HG03432 (cell line): Measurements from ENCODE around the gene ENG.
"Not testable (repeated sequence)": the region's sequence is repeated elsewhere in the genome, so short reads cannot be mapped to it uniquely, and the experiment has no call there.

Source experiments
- ATAC-seq: cut with Tn5 transposase; IDR thresholded peaks from one replicate; pipeline ENCODE4 v1.9.1; 2021; ENCODE audit warnings: mild to moderate bottlenecking, moderate library complexity; ENCODE audit not compliant: unreplicated experiment

Gene ENG

DNA sequence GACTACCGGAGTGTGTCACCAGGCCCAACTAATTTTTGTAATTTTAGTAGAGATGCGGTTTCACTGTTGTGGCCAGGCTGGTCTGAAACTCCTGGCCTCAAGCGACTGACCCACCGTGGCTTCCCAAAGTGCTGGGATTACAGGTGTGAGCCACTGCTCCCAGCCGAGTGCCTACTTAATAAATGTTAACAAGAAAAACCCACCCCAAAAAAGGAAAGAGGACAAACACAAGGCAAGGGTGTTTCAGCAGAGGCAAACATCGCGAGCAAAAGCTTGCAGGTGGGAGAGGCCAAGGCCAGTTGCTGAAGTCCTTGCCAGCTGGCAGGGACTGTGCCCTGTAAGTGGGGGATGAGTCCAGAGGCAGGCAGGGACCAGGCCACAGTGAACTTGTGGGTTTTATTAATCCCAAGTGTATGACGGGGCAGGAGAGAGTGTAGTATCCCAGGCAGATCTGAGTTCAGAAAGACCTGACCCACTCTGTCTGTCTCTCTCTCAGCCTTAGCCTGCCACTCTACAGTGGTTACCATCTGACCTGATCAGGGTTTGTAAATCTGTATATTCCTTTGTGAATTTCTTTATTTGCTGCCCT is 58.1 kb downstream of the ENG start:
- ATAC-seq = no peak

DNA sequence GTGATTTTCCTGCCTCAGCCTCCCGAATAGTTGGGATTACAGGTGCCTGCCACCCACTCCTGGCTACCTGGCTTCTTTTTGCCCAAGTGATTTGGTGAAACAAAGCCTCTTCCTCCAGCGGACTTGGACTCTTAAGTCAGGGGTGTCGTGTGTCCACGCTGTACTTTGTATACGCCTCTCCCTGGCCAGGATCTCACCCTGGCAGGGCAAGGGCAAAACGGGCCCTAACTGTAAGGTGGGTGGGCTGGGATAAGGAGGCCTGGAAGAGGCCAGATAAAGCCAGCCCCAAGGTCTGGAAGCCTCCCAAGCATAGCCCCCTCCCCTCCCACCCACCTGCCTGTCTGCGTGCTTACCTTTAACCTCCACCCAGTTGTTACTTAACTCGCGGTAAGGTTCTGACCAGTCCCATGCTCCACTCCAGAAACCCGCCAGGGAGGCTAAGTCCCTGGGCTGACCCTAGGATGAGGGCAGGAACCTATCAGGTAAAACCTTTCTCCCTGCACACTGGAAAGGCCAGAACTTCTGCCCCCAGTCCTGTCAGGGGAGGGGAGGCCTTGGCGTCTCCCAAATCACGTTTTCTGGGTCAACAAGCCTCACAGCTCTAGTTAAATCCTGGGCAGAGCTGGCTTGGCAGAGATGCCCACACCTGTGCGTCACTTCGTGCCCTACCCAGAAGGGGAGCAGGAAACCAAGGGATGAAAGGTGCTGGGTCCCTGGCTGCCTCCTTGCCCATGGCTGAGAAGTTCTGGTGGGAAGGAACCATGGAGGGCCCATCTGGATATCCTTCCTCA is 60.3 kb downstream of the ENG start:
- no peak for ATAC-seq

DNA sequence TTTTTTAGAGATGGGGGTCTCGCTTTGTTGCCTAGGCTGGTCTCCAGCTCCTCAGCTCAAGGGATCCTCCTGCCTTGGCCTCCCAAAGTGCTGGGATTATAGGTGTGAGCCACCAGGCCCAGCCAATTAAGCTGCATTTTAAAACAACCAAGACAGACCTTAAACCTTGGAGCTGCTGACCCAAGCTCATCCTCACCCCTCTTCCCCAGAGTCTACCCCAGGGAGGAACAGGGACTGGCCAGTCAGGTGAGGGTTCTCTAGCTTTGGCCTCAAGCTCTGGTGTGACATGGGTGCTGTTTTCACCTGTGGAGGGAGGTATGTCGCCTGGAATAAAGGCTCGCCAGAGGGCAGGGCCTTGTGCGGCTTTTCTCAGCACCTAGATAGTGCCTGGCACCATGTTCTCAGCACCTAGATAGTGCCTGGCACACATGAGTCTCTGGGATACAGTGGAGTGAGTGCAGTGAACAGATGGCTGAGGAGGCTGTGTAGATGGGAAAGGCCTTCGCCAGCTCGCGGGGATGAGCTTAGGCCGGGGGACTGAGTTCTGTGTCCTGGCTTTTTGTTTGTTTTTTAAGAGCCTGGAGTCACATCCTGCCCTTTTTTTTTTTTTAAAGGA is 61.3 kb downstream of the ENG start:
- ATAC-seq = no peak

DNA sequence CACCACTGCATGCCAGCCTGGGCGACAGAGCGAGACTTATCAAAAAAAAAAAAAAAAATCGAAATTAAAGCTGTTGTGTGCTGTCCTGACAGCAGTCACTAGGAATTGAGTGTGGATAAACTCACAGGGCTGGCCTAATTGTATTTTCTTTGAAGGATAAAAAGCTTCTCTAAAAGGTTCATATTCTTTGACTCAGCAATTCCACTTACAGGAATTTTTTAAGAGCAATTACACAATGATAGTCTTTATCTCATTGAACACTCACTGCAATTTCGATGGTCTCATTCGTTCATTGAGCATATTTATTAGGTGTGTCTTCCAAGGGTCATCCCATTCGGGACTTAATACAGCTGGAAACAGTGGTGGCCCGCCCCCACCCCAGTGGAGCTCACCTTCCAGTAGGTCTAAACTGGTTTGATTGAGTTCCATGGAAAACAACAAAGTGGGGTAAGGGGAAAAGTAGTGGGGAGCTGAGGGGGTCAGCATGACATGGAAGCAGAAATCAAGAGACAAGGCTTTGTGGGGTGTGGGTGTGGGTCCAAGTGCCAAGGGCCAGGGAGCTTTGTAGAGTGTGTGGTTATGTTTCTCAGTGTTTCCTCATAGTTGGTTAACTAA is 61.9 kb downstream of the ENG start:
- ATAC-seq = no peak

DNA sequence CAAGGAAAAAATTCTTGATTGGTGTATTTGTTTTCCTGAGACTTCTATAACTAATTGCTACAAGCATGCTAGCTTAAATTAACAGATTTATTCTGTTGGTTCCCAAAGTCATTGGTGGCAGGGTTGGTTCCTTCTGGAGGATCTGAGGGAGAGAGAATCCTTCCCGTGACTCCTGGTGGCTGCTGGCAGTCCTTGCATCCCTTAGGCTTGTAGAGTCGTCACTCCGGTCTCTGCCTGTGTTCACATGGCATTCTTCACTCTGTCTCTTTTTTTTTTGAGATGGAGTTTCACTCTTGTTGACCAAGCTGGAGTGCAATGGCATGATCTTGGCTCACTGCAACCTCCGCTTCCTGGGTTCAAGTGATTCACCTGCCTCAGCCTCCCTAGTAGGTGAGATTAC is 63.4 kb downstream of the ENG start:
- no peak for ATAC-seq

DNA sequence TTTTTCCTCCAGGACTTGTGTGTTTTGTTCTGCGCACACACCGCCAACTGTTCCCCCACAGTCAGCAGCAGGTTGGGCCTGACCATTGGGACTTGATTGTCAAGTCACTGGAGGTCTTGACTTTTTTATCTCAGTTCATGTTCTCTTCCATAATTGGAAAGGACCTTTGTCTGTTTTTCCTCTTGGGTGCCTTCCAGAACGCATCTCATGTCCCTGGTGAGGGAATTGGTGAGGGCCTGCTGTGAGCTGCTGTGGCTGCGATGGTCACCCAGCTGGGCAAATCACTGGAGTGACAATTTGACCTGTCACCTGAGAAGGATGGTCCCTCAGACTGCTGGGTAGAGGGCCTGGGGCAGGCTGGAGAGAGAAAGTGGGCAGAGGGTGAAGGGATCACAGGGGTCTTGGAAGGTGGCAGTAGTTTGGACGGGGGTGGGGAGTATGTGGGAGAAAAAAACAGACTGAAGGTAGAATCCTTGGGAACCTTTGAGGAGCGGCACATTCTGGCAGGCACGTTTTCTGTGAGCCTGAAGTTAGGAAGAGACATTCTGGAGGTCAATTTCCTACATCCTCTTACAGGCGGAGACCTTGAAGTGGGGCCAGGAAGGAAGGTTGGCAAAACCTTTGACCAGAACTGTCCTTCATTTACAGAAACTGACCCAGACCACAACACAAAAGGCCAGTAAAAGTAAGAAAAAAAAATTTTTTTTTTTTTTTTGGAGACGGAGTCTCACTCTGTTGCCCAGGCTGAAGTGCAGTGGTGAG is 64.2 kb downstream of the ENG start:
- no peak for ATAC-seq

DNA sequence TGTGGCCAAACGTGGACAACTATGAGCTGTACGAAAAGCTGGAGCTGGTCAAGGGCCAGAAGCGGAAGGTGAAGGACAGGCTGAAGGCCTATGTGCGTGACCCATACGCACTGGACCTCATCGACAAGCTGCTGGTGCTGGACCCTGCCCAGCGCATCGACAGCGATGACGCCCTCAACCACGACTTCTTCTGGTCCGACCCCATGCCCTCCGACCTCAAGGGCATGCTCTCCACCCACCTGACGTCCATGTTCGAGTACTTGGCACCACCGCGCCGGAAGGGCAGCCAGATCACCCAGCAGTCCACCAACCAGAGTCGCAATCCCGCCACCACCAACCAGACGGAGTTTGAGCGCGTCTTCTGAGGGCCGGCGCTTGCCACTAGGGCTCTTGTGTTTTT is 65.3 kb downstream of the ENG start:
- ATAC-seq = no peak

DNA sequence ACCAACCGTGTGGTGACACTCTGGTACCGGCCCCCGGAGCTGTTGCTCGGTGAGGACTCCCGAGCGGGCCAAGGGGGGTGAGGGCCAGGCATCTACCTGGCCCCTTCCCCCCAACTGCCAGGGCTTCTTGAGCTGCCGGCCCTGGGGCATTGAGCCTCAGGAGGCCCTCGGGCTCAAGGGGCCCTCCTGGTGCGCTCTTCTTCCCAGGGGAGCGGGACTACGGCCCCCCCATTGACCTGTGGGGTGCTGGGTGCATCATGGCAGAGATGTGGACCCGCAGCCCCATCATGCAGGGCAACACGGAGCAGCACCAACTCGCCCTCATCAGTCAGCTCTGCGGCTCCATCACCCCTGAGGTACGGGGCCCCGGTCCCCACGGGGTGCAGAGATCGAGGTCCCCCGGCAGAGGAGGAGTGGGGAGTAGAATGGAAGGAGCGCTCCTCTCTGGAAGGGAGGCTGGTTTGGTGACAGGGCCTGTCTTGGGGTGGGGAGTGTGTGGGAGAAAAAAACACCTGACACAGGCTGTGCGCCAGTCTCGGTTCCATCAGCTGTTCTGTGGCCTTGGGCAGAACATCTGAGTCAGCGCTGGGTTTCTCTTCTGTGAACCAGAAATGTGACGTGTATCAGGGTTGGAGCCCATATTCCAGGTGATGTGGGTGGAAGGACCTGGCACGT is 66.0 kb downstream of the ENG start:
- no peak for ATAC-seq

DNA sequence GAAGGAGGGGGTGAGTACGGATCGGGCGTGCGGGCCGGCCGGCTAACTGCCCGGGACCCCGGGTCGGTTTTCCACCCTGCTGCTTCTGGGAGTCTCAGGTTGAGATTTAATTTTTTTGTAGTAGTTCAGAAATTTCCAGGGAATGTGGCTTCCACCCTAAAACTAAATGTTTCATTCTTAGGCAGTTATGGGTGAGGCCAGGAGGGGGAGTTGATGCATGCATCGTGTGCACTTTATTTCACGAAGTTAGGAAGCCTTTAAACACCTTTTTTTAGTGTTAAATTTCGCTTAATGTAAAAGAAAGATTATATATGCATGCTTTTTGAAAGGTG is 67.7 kb downstream of the ENG start:
- no peak for ATAC-seq

DNA sequence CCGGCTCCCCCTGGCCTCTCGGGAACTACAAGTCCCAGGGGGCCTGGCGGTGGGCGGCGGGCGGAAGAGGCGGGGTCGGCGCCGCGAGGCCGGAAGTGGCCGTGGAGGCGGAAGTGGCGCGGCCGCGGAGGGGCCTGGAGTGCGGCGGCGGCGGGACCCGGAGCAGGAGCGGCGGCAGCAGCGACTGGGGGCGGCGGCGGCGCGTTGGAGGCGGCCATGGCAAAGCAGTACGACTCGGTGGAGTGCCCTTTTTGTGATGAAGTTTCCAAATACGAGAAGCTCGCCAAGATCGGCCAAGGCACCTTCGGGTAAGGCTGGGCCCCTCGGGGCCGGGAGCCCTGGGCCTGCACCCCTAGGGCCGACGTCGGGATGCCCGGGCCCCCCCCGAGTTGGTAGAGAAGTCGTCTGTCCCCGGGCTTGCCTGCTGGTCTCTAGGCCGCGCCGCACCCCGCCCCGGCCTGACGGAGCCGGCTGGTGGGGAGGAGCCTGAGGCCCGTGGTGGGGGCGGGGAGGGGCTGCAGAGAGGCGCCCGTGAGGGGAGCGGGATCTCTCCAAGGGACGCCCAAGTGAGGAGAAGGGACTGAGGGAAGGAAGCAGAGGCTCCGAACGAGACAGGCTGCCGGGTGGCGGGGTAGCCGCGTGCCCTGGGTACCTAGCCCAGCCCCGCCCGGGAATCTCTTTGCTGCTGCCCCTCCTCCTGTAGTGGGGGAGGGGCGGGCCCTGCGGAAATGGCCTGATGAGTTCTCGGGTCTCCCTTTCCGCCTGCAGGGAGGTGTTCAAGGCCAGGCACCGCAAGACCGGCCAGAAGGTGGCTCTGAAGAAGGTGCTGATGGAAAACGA is 68.3 kb downstream of the ENG start, which contains the start of gene CDK9:
TSS of gene CDK9 (plus strand) at position 102 of the 840 bp plus-strand sequence. CDS start at position 217, 115 bp downstream.
- peak; percentile 69 for ATAC-seq

DNA sequence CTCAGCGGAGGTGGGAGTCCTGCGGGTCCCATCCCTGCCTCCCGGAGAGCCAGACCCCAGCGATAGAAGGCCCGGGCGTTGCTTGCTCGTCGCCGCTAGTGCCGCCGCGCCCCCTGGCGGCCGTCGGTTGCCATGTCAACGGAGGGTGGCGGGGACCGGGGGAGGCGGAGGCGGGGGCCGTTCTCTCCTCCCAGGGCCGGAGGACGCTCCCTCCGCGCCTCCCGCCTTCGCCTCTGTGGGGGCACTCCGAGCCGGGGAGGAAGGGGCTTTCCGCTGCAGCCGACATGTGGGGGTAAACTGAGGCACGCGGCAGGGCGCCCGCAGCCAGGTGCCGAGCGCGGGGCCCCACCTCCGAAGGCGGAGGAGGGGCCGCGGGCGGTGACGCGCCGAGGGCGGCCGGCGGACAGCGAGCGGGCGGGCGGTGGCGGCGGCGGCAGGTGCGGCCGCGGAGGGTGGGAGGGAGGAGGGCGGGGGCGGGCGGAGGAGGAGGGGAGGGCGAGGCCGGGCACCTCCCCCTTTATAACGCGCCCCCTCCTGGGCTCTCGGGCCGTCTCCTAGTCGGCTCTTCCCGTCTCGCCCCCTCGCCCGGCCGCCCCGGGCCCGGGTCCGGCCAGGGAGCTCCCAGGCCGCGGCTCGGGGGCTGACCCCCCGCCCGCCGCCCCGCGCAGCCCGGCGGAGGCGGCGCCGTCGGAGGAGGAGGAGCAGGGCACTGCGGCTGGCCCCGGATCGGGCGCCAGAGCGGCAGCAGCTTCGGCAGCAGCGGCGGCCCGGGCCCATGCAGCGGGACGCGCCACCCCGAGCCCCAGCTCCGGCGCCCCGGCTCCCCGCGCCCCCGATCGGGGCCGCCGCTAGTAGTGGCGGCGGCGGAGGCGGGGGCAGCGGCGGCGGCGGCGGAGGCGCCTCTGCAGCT is 69.2 kb downstream of the ENG start:
- peak; percentile 52 for ATAC-seq

DNA sequence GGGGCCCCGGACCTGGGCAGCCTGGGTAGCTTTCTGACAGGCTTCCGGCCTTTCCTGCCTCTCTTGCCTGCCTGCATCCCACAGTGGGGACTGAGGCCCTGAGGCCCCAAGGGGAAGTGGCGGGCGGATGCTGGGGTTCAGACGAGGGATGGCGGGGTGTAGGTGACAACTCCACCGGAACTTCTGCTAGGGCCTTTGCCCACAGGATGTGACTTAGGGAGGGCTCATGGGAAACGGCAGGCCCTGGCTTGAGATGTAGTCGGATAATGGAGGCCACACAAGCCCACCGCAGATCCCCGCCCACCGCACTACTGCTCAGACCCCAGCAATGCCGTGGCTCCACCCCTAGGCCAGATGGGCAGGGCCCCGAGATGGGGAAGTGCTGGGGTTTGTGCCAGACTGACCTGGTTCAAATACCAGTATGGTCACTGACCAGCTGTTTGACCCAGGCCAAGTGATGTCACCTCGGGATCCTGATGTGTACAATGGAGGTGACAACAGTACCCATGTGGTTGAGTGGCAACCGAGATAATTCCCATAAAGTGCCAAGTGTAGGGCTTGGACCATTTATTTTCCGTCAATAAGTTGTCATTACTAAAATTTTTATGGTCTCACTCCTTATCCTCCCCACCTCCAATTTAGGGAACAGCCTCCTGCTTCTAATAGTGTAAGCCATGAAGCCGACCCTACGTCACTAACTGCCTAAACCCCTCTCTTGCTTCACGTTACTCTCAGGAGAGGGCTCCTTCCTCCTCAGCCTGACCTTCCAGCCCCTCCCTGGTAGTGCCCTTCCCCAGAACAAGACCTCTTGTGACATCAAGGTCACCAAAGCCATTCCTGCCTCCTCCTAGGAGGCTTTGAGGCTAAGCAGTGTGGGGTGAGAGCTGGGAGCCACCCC is 71.1 kb downstream of the ENG start:
- ATAC-seq = no peak

DNA sequence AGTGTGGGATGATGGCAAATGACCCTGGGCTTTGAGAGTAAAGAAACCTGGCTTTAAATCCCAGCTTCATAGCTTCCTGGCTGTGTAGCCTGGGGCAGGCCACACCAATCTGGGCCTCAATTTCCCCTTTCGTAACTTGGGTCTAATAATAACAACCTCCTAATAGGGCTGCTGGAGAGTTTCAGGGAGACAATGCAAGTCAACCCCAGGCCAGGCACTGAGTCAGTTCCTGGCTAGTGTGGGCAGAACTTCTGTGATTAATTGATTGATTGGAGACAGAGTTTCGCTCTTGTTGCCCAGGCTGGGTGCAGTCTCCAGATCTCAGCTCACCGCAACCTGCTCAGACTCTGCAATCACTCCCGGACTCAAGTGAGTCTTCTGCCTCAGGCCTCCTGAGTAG is 72.7 kb downstream of the ENG start:
- ATAC-seq = no peak

DNA sequence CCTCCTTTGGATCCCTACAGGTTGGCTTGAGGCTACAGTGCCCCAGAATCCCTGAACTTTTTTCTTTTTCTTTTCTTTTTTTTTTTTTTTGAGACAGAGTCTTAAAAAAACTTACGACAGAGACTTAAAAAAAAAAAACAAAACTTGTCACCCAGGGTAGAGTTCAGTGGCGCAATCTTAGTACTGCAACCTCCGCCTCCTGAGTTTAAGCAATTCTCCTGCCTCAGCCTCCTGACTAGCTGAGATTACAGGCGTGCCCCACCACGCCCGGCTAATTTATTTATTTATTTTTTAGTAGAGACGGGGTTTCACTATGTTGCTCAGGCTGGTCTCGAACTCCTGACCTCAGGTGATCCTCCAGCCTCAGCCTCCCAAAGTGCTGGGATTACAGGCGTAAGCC is 73.5 kb downstream of the ENG start:
- not testable (repeated sequence) for ATAC-seq

DNA sequence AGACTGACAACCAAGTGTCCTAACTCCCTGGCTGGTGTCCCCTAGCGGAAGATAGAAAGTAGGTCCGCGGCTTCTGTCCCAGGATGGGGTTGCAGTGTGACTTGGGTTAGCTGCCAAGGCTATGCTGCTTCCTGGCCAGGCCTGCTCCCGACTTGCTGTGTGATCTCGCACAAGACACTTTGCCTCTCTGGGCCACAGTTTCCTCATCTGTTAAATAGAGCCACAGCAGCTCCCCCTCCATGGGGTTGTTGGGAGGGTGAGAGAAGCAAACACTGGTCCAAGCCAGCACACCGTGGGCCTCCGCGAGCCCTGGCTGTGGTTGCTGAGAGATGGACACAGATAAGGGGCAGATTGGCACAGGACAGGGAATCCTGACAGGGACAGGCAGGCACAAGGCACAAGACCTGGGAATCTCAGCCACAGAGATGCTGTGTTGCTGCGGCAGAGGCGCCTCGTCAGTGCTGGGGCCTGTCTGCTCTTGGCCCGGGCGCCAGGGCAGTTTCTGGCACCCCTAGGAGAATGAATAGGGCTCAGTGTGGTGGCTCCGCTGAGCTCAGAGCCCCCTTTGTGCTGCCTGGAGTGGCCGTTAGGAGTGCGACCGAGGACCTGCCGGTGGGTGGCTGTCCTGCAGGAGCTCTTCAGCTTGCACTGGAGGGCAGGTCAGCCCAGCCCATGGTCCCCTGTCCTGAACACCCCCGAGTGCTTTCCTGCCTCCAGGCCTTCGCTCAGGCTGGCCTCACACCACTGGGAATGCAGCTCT is 74.2 kb downstream of the ENG start:
- no peak for ATAC-seq

DNA sequence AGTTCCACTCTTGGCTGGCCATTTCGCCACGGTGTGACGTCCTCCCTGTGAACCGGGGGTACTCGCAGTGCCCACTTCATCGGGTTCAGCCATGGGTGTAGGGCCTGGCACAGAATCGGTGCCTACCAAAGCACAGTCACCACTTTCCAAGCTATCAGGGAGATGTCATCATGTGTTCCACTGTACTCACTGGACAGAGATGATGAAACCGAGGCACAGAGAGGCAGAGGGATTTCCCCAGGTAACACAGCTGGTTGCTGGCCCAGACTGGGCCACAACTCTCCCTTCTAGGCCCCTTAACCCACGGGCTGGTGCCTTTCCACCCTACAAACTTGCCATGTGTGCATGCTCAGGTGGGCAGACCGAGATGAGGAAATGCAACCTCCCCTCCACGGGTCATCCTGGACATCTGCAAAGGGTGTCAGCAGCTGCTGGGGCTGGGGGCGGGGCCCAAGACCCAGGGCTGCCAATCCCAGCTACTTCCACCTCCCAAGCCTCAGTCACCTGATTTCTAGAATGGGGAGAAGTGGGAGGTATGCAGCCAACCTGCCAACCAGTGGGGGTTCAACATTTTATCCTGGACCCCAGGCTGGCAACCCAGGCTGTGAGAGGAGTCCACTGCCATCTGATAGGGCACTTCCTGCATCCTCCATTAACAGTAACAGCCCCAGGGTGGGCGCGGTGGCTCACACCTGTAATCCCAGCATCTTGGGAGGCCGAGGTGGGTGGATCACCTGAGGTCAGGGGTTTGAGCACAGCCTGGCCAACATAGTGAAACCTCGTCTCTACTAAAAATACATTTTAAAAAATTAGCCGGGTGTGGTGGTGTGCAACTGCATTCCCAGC is 75.1 kb downstream of the ENG start:
- peak; percentile 45 for ATAC-seq
